GM12878 (cell line): Measurements from ENCODE around the gene STT3B. TPM values are rescaled to one million over a fixed set of nuclear protein-coding genes. Genes with fewer than 3 reads are reported as not detected.

ENCODE experiments used
- ATAC-seq: fragments of 200-7000 bp; cut with Tn5 transposase; 3 replicates; pipeline ENCODE4 v1.9.1; 2020; ENCODE audit warnings: mild to moderate bottlenecking, moderate library complexity
- BruUV-seq: library from RNA; stranded (reverse); fragments of 400-500 nt; replicated peaks from 2 replicates; lab custom pipeline; 2021; lab: Mats Ljungman, UMichigan
- CTCF ChIA-PET: fragments of 300-600 bp; sonication (Branson Sonifier 250); formaldehyde crosslinking; extraction: SDS; loops from one replicate; lab custom pipeline; 2021; ENCODE audit warnings: inconsistent platforms; lab: Yijun Ruan, JAX
- POLR2A ChIA-PET: fragments of 350-600 bp; formaldehyde crosslinking; extraction: SDS; loops from one replicate; lab custom pipeline; 2021; ENCODE audit warnings: inconsistent platforms; lab: Charles Lee
- RAD21 ChIA-PET: fragments of 300-600 bp; sonication (Branson Sonifier 250); formaldehyde crosslinking; loops from one replicate; lab custom pipeline; 2023; ENCODE audit warnings: antibody characterized with exemption; ENCODE audit not compliant: unreplicated experiment; lab: Charles Lee
- SMC1A ChIA-PET: fragments of 300-600 bp; sonication (Branson Sonifier 250); formaldehyde crosslinking; loops from one replicate; lab custom pipeline; 2023; ENCODE audit not compliant: unreplicated experiment, uncharacterized antibody; lab: Charles Lee
- DNase-seq: peaks from one replicate; pipeline ENCODE4 v3.0.0-alpha.2; 2011; ENCODE audit warnings: low read depth, low spot score
- FAIRE-seq: peaks from 3 replicates; lab custom pipeline; 2011; peaks lifted over from hg19 to GRCh38; lab: Jason Lieb, UNC
- H2AFZ ChIP-seq: 2 replicates; pipeline ENCODE4 v1.6.0; 2011; ENCODE audit warnings: low read depth, low read length, control low read depth; ENCODE audit not compliant: control insufficient read depth
- H3K27ac ChIP-seq: 2 replicates; pipeline ENCODE4 v1.5.1; 2011; ENCODE audit warnings: control low read depth; ENCODE audit not compliant: control insufficient read depth, insufficient read depth
- H3K27me3 ChIP-seq, 2 experiments: replicated peaks in 1 of 2; 2 replicates each; pipeline versions ENCODE4 v1.6.0 to v1.6.1; 2011; ENCODE audit warnings: low read length in 1 of 2; ENCODE audit not compliant: control insufficient read depth in 2 of 2, insufficient read depth in 2 of 2
- H3K36me3 ChIP-seq, 2 experiments: 2 replicates each; pipeline ENCODE4 v1.5.1; 2011; ENCODE audit warnings: low read length in 1 of 2; ENCODE audit not compliant: control insufficient read depth in 2 of 2, insufficient read depth in 2 of 2
- H3K4me1 ChIP-seq: 2 replicates; pipeline ENCODE4 v1.6.1; 2011; ENCODE audit warnings: mild to moderate bottlenecking, low read length, moderate library complexity, mixed read lengths; ENCODE audit not compliant: control insufficient read depth, insufficient read depth
- H3K4me2 ChIP-seq: 2 replicates; pipeline ENCODE4 v1.6.0; 2011; ENCODE audit warnings: control low read depth; ENCODE audit not compliant: control insufficient read depth, insufficient read depth
- H3K4me3 ChIP-seq: fragments of 200-600 bp; sonication (generic); 2 replicates; pipeline ENCODE4 v1.5.1; 2016
- H3K79me2 ChIP-seq: 2 replicates; pipeline ENCODE4 v1.6.0; 2011; ENCODE audit warnings: low read length; ENCODE audit not compliant: control insufficient read depth, insufficient read depth
- H3K9ac ChIP-seq: 2 replicates; pipeline ENCODE4 v1.8.0; 2011; ENCODE audit warnings: low read length, control low read depth, mixed read lengths; ENCODE audit not compliant: control insufficient read depth, insufficient read depth
- H3K9me3 ChIP-seq: replicated peaks from 3 replicates; pipeline ENCODE4 v1.5.1; 2011; ENCODE audit warnings: mild to moderate bottlenecking, low read length; ENCODE audit not compliant: control insufficient read depth, insufficient read depth
- H4K20me1 ChIP-seq: 2 replicates; pipeline ENCODE4 v1.6.0; 2011; ENCODE audit not compliant: control insufficient read depth, insufficient read depth
- CHD1 ChIP-seq: IDR thresholded peaks from 2 replicates; pipeline ENCODE4 v1.6.1; 2012; ENCODE audit warnings: low read depth, low read length, improper control_type of control experiment
- E2F4 ChIP-seq: IDR thresholded peaks from 2 replicates; pipeline ENCODE4 v1.6.1; 2012; ENCODE audit warnings: low read depth, low read length, improper control_type of control experiment
- ELK1 ChIP-seq: IDR thresholded peaks from 2 replicates; pipeline ENCODE4 v1.6.1; 2012; ENCODE audit warnings: low read depth, low read length, improper control_type of control experiment
- MTA3 ChIP-seq: IDR thresholded peaks from 2 replicates; pipeline ENCODE4 v1.6.1; 2012; ENCODE audit warnings: low read length, inconsistent platforms, borderline replicate concordance
- NFYB ChIP-seq: IDR thresholded peaks from 2 replicates; pipeline ENCODE4 v1.6.1; 2011; ENCODE audit warnings: low read depth, mild to moderate bottlenecking, low read length, improper control_type of control experiment, moderate library complexity; ENCODE audit not compliant: insufficient read depth
- PML ChIP-seq: IDR thresholded peaks from 2 replicates; pipeline ENCODE4 v1.6.1; 2012; ENCODE audit warnings: low read length, inconsistent platforms
- RBBP5 ChIP-seq: fragments of 200-600 bp; sonication (generic); conservative IDR thresholded peaks from 2 replicates; pipeline ENCODE4 v1.6.1; 2016
- RELA ChIP-seq: fragments of 450-650 bp; IDR thresholded peaks from 2 replicates; pipeline ENCODE4 v1.8.0; 2014; ENCODE audit warnings: borderline replicate concordance; ENCODE audit not compliant: partially characterized antibody
- SMAD1 ChIP-seq: fragments of 450-650 bp; IDR thresholded peaks from 2 replicates; pipeline ENCODE4 v1.6.1; 2018; ENCODE audit warnings: mild to moderate bottlenecking, low read depth; ENCODE audit not compliant: partially characterized antibody
- SMC3 ChIP-seq: IDR thresholded peaks from 2 replicates; pipeline ENCODE4 v1.6.1; 2011; ENCODE audit warnings: low read length, improper control_type of control experiment, borderline replicate concordance
- SRF ChIP-seq, 2 experiments: IDR thresholded peaks; 2 replicates each; pipeline ENCODE4 v1.6.1; 2011; ENCODE audit warnings: low read depth in 2 of 2, low read length in 2 of 2, mild to moderate bottlenecking in 1 of 2, moderate library complexity in 1 of 2
- TBL1XR1 ChIP-seq: IDR thresholded peaks from 2 replicates; pipeline ENCODE4 v1.6.1; 2012; ENCODE audit warnings: low read depth, low read length, improper control_type of control experiment
- YY1 ChIP-seq: IDR thresholded peaks from 2 replicates; pipeline ENCODE4 v1.6.1; 2011; ENCODE audit warnings: low read depth, mild to moderate bottlenecking, low read length
- ZNF217 ChIP-seq: fragments of 450-650 bp; IDR thresholded peaks from 2 replicates; pipeline ENCODE4 v1.6.1; 2017; ENCODE audit warnings: antibody characterized with exemption, mild to moderate bottlenecking
- ZNF24 ChIP-seq: fragments of 450-650 bp; IDR thresholded peaks from 2 replicates; pipeline ENCODE4 v1.6.1; 2017; ENCODE audit warnings: antibody characterized with exemption, mild to moderate bottlenecking
- ZNF274 ChIP-seq: IDR thresholded peaks from one replicate; pipeline ENCODE4 v1.8.0; 2011; ENCODE audit not compliant: insufficient read length, insufficient read depth
- WGBS: methylation state at CpG from one replicate; pipeline ENCODE4 v1.1.6; 2016; ENCODE audit warnings: low lambda C conversion rate; ENCODE audit not compliant: insufficient replicate concordance, insufficient coverage; ENCODE audit errors: missing lambda C conversion rate; 5-methylcytosine and 5-hydroxymethylcytosine counted together
- in situ Hi-C: fragments of 300-500 bp; cut with MboI; formaldehyde crosslinking; loops from 9 replicates; pipeline ENCODE4 v1.14.3; 2018; ENCODE audit warnings: mixed read lengths
- intact Hi-C: fragments of 100-400 bp; cut with micrococcal nuclease; formaldehyde crosslinking; loops from one replicate; pipeline ENCODE4 v1.14.2; 2022; ENCODE audit not compliant: unreplicated experiment
- polyA plus RNA-seq, 11 experiments: library from polyadenylated mRNA; depleted of rRNA in 4 of 11; unstranded in 6 of 11; stranded (reverse) in 5 of 11; fragments of >200 nt; fragmentation: Nextera tagmentation in 4 of 11; fragmentation: Illumina TruSeq in 1 of 11; extraction: Ambion mirVana in 4 of 11; extraction: Trizol in 1 of 11; gene quantifications; 1 replicate in 1 of 11; 2 replicates in 10 of 11; pipeline versions ENCODE4 v1.2.1 to v1.2.3, GENCODE V29; 2011 to 2016; ENCODE audit warnings: inconsistent platforms in 2 of 11, missing spikeins in 2 of 11, low read depth in 1 of 11
- total RNA-seq, 4 experiments: library from RNA; depleted of rRNA in 3 of 4; stranded (reverse); fragments of >200 nt in 3 of 4; fragmentation: Illumina TruSeq in 1 of 4; extraction: Trizol in 1 of 4; gene quantifications; 2 replicates each; pipeline versions ENCODE4 v1.2.1 to v1.2.3, GENCODE V29; 2013 to 2021
- TF ChIP-seq, protein P1 (sequence below): IDR thresholded peaks from 2 replicates; pipeline ENCODE4 v1.6.1; 2011; ENCODE audit warnings: mild to moderate bottlenecking, low read depth, low read length, moderate library complexity; ENCODE audit not compliant: insufficient replicate concordance

Gene STT3B
- total and polyA plus RNA-seq, 10 of the 15 experiments (the other 5 are each of a cell fraction or from before 2014, with no cell fraction given) = 19.9 to 208 (median 79.6) TPM

DNA sequence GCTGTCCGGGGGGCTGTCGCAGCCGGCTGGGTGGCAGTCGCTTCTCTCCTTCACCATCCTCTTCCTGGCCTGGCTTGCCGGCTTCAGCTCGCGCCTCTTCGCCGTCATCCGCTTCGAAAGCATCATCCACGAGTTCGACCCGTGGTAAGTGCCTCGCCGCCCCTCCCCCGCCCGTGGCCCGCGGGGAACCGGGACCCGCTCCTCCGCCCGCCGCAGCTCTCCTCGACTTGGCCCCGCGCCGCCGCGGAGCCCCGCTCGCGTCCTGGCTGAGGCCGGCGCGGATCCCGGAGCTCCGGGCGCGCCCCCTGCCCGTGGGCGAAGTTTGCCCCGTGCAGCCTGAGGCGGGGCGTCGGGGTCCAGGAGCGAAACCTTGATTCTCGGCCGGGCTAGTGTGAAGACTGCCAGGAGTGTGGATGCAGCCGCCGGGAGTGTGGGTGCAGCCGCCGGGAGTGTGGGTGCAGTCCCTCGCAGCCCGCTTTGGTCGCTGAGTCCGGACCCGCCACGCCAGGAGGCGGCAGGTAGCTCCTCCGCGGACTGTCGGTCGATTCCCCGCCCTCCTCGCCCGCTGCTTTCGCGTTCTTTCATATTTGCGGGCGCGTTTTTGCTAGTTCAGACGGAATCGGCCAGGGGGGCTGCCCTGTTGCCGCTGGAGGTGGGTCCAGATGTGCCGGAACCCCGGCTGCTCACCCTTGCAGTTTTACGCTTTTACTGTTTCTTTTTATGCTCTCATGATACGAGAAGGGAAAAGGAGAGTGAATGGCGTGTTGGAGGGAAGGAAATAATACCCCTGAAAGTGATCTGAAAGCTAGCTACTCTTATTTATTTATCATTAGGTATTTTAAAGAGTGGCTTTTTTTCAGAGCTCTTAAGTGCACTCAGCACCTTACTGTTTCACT is 692 bp downstream of the STT3B start (continued):
- TF ChIP-seq SMAD1 (no peak), E2F4 (no peak), YY1 (no peak), RBBP5 (no peak), NFYB (no peak), SMC3 (no peak)
- TF ChIP-seq, protein P1, sequence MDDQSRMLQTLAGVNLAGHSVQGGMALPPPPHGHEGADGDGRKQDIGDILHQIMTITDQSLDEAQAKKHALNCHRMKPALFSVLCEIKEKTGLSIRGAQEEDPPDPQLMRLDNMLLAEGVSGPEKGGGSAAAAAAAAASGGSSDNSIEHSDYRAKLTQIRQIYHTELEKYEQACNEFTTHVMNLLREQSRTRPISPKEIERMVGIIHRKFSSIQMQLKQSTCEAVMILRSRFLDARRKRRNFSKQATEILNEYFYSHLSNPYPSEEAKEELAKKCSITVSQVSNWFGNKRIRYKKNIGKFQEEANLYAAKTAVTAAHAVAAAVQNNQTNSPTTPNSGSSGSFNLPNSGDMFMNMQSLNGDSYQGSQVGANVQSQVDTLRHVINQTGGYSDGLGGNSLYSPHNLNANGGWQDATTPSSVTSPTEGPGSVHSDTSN = no peak

DNA sequence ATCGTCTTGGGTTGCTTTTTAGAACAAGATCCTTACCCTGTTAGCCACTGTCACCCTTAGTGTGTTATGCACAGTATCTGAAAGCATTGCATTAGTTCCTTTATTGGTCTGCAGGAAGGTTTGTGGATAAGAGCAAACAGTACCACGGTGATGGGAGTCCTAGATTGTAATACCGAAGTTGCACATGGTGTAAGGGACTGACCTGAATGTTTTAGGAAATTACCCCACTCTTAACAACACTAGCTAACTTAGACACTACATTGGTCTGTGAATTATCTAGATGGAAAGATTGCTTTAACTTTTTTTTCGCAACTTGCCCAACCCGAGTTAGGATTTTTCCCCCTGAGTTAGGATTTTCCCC is 1.3 kb downstream of the STT3B start:
- POLR2A ChIA-PET = interaction anchor here (0.5 to 4.1 kb wide), 8 partner anchors 12 to 306 kb away, joined by 3 to 69 read pairs (median 14); no protein-coding TSS in a partner anchor
- Histone ChIP-seq H3K4me3 (peak overlapping the region; percentile 92), H3K9ac (peak overlapping the region; percentile 91), H3K27ac (peak overlapping the region; percentile 92), H3K4me1 (peaks cover 7% of the 10 kb centered on the region; the same call in 1 of the 2 replicates), H3K36me3 (no peaks in the 10 kb centered on the region; a peak in 1 of 4 replicates), H3K9me3 (no peaks in the 10 kb centered on the region), H3K27me3 (no peaks in the 10 kb centered on the region), H4K20me1 (no peaks in the 10 kb centered on the region), H2AFZ (no peak overlapping the region), H3K4me2 (peak overlapping the region; percentile 30; the same call in 1 of the 2 replicates), H3K79me2 (peaks cover 76% of the 10 kb centered on the region)
- SMC1A ChIA-PET = interaction anchor here (0.9 to 4.3 kb wide), 8 partner anchors 12 to 290 kb away, joined by 3 to 56 read pairs (median 5); no protein-coding TSS in a partner anchor
- DNase-seq (peak; percentile 25), FAIRE-seq (peak; percentile 49), ATAC-seq (peak; percentile 1)
- RAD21 ChIA-PET = interaction anchor here (1.0 to 8.0 kb wide), 7 partner anchors 12 to 307 kb away, joined by 3 to 88 read pairs (median 26); no protein-coding TSS in a partner anchor
- no TSS peak for BruUV-seq
- under 1% methylated on average over 5 of the region's 5 CpGs for WGBS
- CTCF ChIA-PET = interaction anchor here (1.2 kb wide), 1 partner anchor 16 kb away, joined by 5 read pairs; no protein-coding TSS in a partner anchor
- in situ Hi-C loops (loop anchor here (10.0 kb wide), 1 partner anchor 289 kb away; no protein-coding TSS in a partner anchor), intact Hi-C loops (loop anchor here (5.0 to 10.0 kb wide), 5 partner anchors 72 to 767 kb away; no protein-coding TSS in a partner anchor)
- TF ChIP-seq RELA (no peak), ZNF217 (no peak), ZNF274 (no peak), PML (0 out of 2 replicates have a peak, but pooled peaks have one; percentile 15), SRF (IDR thresholded peaks at IDR 0.05; ENCODE audit: low read depth in 2 of 2, low read length in 2 of 2) (no peak), TBL1XR1 (no peak), ZNF24 (0 out of 2 replicates have a peak, but pooled peaks have one; percentile 15), MTA3 (no peak), ELK1 (no peak), CHD1 (no peak)
